NCI-H774 (cell line): ENCODE data around the gene PRKG1.
"Not testable (repeated sequence)": the region's sequence is repeated elsewhere in the genome, so short reads cannot be mapped to it uniquely, and the experiment has no call there.

Experiments used
- DNase-seq: peaks from one replicate; lab custom pipeline; 2025; lab: John Stamatoyannopoulos, UW

Gene PRKG1

DNA sequence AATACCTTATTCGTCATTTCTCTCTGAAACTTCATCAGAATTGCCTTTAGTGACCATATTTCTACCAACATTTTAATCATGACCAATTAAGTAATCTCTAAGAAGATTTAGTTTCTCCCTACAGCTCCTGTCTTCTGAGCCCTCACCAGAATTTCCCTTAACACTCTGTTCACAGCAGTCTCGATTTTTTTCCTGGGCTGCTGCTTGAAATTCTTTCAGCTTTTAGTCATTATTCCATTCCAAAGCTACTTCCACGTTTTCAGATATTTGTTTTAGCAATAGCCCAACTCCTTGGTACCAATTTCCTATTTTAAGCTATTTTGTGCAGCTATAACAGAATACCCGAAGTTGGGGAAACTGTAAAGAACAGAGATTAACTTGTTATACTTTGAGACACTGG is 1047.4 kb downstream of the PRKG1 start:
- DNase-seq, result no peak

DNA sequence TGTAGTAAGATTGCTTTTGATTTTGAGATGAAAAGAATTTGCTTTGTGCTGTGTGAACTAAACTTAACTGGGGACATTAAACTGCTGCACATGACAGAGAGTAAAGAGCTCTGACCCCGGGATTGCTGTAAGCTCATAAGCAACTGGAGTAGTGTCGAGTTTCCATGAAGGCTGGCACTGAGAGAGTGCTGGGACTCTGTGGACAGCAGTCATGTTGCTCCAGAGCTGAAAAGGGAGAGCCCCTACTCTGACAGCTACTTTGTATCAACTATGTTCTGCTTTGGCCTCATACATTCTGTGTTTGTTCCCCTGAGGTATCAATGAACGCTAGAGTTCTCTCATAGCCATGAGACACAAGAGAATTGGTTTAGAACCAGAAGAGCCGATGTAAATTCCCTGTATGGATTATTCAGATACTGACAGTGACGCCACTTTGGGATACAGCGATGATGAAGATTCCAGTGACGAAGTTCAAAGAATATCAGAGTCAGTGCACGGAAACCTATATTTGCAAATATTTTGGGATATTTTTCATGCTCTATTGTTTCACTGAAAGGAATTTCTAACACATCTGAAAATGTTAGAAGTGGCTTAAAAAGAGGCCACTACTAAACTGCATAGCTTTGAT is 1053.9 kb downstream of the PRKG1 start:
- no peak for DNase-seq

DNA sequence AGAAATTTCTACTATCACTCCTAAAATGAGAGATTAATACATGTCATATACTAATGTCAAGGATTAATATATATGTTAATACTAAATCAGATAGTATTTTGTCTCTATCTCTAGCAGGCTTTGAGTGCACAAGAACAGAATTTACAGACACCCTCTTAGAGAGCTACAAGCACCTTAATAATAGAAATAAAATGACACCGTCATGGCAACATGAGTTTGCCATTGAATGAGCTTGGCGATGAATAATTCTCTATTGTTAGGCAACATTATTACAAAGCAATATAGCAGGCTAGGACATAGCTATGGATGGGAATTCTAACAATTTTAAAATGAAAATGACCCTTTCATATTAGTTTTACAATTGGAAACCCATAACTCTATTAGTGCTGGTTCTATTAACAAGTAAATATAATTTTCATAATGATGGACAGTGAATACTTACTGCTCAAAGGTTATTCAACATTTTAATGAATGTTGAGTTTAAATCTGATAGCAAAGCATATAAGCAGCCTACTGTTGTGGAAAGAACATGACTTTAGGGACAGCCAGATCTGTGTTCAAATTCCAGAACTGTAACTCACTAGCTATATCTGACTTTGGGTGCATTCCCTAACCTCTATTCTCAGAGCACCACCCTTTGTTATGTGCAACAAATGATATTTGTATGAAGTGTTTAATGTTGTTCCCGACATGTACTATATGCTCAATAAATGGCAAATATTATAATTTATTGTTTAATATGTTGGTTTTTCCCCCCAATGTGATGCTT is 1055.3 kb downstream of the PRKG1 start:
- DNase-seq, result no peak

DNA sequence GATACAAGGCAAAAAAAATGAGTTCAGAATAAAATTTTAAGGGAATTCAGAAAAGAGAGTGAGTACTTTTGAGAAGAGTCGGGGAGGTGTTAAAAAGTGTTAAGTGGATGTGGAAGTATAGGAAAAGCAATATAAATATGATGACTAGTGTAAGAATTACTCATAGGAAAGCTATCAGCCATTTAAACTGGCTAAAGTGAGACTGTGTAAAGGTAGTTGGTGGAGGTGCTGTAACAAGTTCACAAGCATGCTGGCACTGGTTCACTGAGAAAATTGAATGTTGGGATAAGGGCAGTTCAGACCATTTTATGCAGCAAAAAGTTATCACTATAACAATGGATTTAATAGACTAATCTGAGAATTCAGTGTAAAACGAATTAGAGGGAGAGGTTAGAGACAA is 1060.8 kb downstream of the PRKG1 start:
- no peak for DNase-seq

DNA sequence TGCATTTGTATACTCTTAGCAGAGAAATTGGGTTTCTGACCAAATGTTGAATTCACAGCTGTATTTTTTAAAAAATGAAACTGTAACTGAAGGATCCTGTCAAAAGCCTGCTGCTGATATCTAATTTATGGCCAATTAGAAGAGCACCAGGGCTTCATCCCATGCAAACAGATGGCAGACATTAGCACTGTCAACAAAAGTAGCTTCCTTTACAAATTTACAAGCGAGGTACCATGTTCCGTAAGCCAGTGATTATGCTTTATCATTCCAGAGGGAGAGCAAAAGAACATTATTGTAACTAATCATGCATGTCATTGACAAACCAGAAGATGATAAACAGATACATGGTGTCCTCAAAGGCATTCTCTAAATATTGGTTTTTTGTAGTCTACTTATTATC is 1062.6 kb downstream of the PRKG1 start:
- no peak for DNase-seq

DNA sequence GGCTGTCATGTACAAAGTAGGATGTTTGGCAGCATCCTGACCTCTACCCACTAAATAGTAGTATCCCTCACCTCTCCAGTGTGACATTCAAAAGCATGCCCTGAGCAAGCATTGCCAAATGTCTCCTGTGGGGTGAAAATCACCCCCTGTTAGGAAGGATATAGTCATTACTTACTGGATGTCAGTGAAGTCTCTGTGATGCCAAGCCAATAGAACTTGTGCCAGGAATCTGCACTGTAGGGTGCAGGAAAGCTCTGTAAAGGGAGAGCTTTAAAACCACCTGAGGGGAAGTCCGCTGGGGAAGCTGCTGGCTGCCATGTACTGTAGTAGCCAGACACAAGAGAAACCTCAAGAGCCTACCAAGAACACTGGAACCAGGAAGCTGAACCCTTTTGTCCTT is 1069.1 kb downstream of the PRKG1 start:
- no peak for DNase-seq

DNA sequence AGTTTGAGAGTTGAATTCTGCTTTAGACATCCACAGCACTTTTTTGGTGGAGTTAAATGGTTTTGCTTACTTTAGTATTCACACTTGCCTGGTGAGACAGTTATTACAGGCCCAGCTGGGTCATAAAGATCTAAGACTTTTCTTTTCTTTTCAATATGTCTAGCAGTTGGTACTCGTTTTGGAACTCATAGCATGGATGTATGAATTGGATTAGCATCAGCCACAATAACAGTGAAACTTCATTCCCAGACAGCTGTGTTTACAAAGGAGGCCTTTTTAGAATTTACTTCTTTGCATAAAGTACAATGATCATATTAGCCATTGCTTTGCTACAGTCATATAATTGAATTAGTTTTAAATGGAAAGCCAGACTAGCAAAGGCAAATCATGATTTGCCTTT is 1071.3 kb downstream of the PRKG1 start:
- DNase-seq, result no peak

DNA sequence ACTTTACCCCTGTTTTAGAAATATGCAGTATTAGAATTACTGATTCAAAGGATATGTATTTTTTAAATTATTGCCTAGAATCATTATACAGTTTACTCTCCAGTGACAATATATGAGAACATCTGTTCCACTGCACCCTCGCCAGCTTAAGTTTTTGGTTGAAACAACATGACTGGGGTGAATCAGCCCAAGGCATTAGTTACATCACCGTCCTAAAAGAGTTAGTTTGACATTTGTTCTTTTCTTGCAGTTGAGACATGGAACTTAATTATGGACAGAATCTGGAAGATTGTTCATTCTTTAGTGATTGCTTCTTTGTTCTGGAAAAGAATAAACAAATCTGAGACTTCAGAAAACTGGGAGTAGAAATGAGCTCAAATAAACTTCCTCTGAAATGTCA is 1072.5 kb downstream of the PRKG1 start:
- no peak for DNase-seq

DNA sequence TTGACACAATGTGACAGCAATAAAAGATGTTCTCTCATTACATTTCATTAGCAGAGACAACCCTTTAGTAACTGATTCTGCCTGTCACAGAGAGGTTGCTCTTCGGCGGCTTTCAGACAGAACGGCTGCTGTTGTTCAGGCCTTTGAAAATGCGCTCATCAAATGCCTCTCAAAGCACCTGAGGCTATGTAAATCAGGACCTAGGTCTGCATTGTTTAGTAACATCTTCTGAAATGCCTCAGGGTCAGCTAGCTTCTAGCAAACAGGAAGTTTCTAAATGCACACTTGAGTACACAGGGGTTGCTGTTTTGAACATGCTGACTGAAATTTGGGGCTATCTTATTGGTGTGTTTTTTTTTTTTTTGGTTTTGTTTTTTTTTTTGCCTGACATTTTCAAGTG is 1096.5 kb downstream of the PRKG1 start:
- DNase-seq, result no peak

DNA sequence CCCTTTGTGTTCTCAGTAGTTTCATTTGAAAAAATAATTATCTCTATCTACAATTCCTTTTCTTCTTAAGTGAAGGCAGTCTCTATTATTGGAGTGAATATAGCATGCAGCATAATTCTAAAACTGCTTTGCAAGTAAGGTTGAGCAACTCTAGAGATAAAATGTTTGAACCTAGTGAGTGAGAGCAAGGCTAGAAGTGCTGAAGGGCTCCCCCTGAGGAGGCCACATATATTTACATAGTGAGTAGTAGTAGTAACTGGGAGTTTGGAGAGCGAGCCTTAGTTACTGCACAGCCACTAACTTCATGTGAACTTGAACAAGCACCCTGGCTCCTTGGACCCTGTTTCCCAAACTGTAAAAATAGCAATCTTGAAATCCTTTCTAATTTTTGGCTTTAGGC is 1098.3 kb downstream of the PRKG1 start:
- no peak for DNase-seq

DNA sequence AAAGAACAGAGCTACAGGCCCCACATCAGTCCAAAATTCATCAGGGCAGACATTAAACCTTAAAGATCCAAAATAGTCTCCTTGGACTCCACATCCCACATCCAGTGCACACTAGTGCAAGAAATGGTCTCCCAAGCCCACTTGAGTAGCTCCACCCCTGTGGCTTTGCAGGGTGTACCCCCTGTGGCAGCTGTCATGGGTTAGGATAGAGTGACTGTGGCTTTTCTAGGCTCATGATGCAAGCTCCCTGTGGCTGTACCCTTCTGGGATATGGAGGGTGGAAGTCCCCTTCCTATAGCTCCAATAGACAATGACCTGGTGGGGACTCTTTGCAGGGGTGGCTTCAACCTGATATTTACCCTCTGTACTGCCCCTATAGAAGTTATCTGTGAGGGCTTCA is 1111.0 kb downstream of the PRKG1 start:
- DNase-seq, result no peak

DNA sequence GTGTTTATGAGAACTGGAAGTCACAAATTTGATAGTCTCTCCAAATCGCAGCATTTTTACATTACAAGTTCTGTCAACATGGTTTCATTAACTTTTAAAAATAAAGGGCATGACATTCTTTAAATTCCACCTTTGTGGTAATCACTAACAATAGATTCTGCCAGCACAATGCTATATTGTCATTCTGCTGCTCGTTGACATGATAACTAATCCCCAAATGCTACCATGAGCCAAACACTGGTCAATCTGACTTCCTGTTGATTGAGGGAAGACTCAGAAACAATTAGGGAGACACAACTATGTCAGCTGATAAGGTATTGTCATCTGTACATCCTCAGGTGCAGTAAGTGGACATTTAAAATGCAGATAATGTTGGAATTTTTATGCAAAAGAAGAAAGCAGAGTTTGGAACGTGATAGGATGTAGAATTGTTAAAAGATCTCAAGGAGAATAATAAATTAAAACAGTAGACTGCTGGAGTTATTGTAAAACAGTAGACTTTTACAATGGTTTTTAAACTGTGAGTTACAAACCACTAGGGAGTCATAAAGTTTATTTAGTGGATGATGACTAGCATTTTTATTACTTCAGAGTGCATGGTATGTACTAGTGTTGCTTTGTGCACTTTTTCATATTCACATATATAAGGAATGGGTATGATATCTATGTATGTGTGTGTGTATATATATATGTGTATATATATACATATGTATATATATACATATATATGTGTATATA is 1113.4 kb downstream of the PRKG1 start:
- DNase-seq, result no peak

DNA sequence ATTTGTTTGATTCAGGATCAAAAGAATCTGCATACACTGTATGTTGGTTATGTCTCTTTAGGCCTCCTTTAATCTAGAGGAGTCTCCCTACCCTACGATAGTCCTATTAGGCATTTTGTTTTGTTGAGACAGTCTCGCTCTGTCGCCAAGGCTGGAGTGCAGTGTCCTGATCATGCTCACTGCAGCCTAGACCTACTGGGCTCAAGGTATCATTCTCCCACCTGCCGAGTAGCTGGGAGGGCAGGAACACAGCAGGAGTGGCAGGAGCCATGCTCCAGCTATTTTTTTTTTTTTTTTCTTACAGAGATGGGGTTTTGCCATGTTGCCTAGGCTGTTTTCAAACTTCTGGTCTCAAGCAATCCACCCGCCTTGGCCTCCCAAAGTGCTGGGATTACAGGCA is 1116.8 kb downstream of the PRKG1 start:
- DNase-seq, result no peak

DNA sequence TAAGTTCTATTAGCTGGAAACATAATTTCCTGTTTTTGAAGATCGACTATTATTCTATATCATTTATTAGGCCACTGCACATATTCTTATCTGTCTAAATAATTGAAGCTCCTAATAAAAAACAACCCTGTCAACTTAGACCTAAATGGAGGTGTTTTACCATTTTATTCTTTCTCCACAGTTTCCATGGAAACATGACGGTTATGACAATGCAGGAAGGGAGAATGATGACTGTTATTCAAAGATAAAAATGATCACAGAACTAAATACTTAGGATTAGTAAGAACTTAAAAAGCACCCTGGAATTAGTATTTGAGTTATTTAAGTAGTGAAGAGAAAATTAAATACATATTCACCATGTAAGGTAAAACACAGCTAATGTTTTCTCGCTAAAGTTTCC is 1119.9 kb downstream of the PRKG1 start:
- DNase-seq, result no peak

DNA sequence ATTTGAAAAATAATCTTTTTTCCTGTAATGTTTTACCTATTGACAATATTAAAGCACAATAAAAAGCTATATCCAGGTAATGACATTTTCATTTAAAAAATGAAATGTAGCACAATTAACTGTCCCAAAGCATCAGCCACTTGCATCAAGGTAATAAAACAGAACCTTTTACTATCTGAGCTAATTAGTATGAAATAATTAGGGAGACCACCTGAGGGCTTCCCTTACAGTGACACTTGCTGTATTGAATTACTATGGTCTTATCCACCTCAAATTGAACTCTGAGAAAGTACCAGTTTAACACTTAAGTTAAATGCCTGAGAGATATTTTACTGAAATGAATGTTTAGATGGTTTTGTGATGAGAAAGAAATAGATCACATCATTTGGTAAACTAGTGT is 1120.4 kb downstream of the PRKG1 start:
- DNase-seq, result no peak

DNA sequence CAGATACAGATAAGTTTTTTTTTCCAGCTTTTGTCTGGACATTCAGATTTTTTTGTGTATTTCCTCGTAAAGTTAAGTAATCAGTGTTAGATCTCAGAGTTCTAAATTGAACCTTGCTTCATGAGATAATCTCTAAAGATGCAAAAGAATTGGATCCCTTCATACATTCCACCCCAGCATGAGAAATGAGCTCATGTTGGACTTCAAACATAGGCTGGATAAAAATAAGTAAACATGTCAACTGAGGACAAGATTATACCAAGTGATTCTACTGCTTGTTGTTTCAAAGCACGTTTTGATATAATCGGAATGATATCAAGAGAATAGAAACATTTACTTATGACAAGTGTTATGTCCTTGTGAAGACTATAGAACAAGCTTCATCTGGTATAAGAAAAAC is 1122.8 kb downstream of the PRKG1 start:
- no peak for DNase-seq

DNA sequence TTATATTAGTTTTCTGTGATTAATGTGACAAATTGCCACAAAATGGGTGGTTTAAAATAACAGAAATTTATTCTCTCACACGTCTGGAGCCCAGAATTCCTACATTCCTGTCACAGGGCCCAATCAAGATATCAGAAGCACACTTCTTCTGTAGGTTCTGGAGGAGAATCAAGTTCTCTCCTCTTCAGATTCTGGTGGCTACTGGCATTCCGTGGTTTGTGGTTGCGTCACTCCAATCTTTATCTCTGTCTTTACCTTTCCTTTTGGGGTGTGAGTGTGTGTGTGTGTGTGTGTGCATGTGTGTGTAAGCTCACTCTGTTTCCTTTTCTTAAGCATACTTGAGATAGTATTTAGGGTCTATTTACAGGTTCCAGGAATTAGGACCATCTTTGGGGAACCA is 1124.3 kb downstream of the PRKG1 start:
- DNase-seq, result no peak

DNA sequence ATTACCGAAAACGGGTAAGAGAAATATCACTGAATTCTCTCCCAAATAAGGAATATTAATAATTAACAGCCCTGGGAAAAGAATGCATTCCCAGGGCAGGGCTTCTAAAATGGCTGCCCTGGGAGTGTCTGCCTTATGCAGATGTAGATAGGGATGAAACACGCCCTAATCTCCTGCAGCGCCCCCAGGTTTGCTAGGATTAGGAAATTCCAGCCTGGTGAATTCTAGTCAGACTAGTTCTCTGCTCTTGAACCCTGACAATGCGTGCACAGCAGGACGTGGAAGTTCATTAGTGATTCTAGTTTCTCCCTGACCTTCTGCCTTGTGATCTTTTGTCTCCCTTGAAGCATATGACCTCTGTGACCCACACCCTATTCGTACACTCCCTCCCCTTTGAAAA is 1130.6 kb downstream of the PRKG1 start:
- not testable (repeated sequence) for DNase-seq

DNA sequence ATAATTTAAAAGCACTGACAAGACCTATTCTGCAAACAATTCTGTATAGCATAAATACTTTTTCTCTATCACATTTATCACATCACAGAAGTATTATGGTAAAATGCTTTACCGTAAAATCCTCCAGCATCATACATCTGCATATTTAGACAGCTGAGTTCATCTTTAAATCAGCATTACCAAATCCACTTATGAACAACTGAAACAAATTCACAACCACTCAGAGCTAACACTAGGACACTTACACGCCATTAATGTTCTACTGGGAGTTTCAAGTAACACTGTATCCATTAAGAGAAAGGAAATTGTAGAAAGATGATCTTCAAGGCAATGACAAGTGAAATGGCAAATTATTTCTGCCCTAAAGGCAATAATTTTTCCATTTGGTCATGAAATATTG is 1134.1 kb downstream of the PRKG1 start:
- DNase-seq, result no peak

DNA sequence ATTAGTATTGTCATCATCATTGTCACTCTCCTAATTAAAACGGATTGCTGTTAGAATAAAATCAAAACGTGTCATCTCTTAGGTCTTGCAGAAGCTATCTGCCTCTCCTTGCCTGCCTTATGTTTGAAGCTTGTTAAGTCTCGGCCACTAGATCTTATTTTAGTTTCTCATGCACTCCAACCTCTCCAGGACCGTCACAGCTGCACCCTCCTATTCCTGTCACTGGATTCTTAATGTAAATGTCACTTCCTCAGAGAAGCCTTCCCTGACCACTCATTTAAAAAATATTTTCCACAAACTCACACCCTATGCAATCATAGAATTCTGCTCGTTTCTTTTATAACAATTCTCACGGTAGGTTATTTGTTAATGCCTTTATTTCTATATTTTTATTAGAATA is 1135.9 kb downstream of the PRKG1 start:
- no peak for DNase-seq

DNA sequence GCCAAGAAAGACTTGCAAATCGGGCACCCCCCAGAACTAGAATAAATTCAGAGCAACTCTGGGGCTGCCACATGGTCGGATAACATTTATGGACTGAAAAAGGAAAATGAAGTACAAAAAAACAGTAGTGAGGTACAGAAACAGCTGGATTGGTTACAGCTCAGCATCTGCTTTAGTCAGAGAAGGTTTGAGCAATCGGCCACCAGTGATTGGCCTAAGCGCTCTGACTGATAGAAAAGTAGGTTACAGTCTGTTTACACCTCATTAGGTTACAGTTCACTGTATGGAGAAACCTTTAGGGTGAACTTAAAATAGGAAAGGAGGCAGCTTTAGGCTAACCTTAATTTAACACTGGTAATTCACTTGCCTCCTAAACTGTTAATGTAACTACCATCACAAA is 1137.8 kb downstream of the PRKG1 start:
- DNase-seq, result no peak

DNA sequence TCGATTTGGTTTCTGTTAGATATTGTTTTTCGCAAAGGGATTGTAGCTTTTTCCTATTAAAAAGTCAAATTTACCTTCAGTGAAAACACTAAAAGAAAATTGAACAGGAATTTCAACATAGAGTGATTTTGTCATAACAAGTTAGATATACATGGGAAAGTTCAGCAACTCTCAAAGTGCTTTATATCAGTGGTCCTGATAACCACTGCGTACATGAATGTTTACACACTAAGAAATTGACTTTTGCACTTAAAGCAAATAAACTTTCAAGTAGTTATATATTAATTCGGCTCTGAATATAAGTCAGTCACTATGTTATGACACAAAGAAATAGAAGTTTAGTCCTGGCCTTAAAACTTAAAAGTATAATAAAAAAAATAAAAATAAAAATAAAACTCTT is 1138.5 kb downstream of the PRKG1 start:
- DNase-seq, result no peak

DNA sequence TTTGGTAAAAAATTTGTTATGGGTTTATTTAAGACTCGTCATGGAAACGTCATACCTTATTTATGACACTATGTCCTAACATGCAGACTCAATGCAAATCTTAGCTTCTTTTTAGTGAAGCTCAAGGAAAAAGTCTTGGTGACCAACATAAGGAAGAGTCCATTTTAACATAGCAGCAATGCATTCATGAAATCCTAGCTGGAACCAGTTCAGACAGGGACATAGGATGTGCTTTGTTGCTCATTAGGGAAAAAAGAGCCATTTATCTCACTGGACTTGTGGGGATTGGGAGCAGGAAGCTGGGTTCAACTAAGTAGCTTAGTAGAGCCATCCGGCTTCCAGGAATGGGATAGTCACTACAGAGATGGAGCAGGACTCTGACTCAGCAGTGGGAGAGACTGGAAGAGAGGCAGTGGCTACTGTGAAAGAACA is 1139.0 kb downstream of the PRKG1 start:
- DNase-seq, result no peak
